OCI-LY1 (cell line): ENCODE measurements around the gene EFNA3.
A peak's percentile ranks its signal among the peaks of the same experiment; 100 is the strongest.

Experiments
- EZH2 ChIP-seq: fragments of 200-600 bp; sonication (generic), shearing (Covaris generic); IDR thresholded peaks from 2 replicates; pipeline ENCODE4 v1.8.0; 2017; ENCODE audit warnings: borderline replicate concordance, mixed run types, mild to moderate bottlenecking, antibody characterized with exemption, low read length, moderate library complexity, mixed read lengths
- TF ChIP-seq, protein P1 (sequence below): fragments of 200-600 bp; sonication (generic), shearing (Covaris generic); IDR thresholded peaks from 2 replicates; pipeline ENCODE4 v1.5.1; 2017; ENCODE audit warnings: mild to moderate bottlenecking, antibody characterized with exemption, low read length, moderate library complexity, mixed read lengths

DNA sequence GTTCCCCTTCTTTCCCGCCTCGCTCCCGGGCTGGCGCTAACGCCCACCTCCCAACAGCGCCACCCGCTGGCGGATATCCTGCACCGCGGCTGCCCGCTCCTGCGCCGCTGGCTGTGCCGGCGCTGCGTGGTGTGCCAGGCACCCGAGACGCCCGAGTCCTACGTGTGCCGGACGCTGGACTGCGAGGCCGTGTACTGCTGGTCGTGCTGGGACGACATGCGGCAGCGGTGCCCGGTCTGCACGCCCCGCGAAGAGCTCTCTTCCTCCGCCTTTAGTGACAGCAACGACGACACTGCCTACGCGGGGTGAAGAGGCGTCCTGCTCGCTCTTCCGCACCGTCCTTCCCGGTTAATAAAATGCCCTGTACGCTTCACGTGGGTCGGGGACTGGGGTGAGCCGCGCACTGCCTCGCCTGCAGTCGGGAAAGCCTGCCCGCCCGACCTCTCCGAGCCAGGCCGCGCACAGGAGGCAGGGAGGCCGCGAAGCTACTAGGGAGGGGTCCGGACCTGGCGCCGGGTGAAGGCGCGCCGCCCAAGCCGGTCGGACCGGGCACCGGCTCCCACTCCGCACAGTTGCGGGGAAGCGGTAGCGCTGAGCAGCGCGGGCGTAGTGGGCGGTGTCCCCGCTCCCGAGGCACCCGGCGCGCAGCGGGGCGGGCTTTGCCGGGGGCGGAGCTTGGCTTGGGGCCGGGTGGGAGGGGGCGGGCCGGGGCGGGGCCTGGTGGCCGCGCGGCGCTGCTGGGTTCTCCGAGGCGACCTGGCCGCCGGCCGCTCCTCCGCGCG is 27.9 kb upstream of the EFNA3 start, which contains the start of gene ADAM15:
- TF ChIP-seq, protein P1, sequence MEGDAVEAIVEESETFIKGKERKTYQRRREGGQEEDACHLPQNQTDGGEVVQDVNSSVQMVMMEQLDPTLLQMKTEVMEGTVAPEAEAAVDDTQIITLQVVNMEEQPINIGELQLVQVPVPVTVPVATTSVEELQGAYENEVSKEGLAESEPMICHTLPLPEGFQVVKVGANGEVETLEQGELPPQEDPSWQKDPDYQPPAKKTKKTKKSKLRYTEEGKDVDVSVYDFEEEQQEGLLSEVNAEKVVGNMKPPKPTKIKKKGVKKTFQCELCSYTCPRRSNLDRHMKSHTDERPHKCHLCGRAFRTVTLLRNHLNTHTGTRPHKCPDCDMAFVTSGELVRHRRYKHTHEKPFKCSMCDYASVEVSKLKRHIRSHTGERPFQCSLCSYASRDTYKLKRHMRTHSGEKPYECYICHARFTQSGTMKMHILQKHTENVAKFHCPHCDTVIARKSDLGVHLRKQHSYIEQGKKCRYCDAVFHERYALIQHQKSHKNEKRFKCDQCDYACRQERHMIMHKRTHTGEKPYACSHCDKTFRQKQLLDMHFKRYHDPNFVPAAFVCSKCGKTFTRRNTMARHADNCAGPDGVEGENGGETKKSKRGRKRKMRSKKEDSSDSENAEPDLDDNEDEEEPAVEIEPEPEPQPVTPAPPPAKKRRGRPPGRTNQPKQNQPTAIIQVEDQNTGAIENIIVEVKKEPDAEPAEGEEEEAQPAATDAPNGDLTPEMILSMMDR, result peak; percentile 98
- no peak for TF ChIP-seq EZH2
